ENCODE measurements around the gene RRAGA. TPM values are rescaled to one million over a fixed set of nuclear protein-coding genes. Genes with fewer than 3 reads are reported as not detected.

The RRAGA gene
- 100 to 1,000 TPM in 1 of 4 donors, 10 to 100 TPM in 3; 37.1 to 108 (median 62.5) TPM for total RNA-seq

DNA sequence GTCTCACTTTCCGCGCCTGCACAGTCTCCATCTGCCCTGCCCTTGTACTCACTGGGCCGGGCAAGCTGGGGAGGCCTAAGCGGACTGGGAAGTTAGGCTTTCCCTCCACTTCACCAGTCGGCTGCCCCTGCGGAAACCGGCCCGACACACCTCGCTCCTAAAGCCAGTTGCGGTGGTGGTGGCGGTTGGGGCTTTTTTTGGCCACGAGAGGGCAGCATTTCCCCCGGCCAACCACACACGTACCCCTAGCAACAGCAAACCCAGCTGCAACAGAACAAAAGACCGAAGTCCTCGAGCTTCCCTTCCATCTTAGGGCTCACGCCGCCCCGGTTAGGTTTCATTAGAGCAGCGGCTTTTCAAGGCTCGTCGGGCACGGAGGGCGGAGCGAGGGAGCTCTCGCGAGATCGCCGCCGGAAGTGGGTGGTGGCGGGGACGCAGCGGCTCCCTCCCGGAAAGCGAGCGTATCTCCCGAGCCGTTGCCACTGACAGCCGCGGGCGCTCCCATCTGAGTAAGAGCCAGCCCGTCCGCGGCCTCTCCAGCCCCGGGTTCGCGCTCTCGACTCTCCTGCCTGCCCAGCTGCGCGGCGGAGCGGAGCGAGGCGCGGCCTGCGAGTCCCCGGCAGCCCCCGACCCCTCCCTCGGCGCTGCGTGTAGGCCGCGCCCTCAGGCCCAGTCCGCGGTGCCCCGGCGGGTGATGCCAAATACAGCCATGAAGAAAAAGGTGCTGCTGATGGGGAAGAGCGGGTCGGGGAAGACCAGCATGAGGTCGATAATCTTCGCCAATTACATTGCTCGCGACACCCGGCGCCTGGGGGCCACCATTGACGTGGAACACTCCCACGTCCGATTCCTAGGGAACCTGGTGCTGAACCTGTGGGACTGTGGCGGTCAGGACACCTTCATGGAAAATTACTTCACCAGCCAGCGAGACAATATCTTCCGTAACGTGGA is at the start of gene RRAGA:
TSS of gene RRAGA (plus strand) at position 462 of the 951 bp plus-strand sequence. CDS start at position 695, 233 bp downstream.
- Histone ChIP-seq H3K9me3 (no peaks in the 10 kb centered on the region), H3K4me1 (peaks cover 5 to 11% of the 10 kb centered on the region in 2 donors), H3K27me3 (no peaks in the 10 kb centered on the region), H3K4me3 (peak within 1 kb of the TSS; percentile 55 to 85), H3K36me3 (no peaks in the 10 kb centered on the region), H3K27ac (peak within 1 kb of the TSS; percentile 94 to 96)
- TF ChIP-seq, protein P1, sequence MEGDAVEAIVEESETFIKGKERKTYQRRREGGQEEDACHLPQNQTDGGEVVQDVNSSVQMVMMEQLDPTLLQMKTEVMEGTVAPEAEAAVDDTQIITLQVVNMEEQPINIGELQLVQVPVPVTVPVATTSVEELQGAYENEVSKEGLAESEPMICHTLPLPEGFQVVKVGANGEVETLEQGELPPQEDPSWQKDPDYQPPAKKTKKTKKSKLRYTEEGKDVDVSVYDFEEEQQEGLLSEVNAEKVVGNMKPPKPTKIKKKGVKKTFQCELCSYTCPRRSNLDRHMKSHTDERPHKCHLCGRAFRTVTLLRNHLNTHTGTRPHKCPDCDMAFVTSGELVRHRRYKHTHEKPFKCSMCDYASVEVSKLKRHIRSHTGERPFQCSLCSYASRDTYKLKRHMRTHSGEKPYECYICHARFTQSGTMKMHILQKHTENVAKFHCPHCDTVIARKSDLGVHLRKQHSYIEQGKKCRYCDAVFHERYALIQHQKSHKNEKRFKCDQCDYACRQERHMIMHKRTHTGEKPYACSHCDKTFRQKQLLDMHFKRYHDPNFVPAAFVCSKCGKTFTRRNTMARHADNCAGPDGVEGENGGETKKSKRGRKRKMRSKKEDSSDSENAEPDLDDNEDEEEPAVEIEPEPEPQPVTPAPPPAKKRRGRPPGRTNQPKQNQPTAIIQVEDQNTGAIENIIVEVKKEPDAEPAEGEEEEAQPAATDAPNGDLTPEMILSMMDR (IDR thresholded peaks at IDR 0.05) = peak; percentile 83 to 88 (median 88)
- TF ChIP-seq POLR2A (IDR thresholded peaks at IDR 0.05) = peak; percentile 87
- DNase-seq = peak; percentile 94 to 95
- intact Hi-C loops (cut with DNase I; ENCODE audit: low total_unique reads) = no loop called here

DNA sequence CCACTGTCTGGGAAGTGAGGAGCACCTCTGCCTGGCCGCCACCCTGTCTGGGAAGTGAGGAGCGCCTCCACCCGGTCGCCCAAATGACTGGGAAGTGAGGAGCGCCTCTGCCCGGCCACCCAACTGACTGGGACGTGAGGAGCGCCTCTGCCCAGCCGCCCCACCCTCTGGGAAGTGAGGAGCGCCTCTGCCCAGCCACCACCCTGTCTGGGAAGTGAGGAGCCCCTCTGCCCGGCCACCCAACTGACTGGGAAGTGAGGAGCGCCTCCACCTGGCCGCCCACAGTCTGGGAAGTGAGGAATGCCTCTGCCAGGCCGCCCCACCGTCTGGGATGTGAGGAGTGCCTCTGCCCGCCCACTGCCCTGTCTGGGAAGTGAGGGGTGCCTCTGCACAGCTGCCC is 49.1 kb upstream of the RRAGA start:
- Histone ChIP-seq H3K27ac (no peak overlapping the region), H3K4me3 (no peak overlapping the region), H3K4me1 (no peaks in the 10 kb centered on the region), H3K9me3 (no peaks in the 10 kb centered on the region), H3K36me3 (no peaks in the 10 kb centered on the region), H3K27me3 (no peaks in the 10 kb centered on the region)
- TF ChIP-seq POLR2A (IDR thresholded peaks at IDR 0.05) = no peak
- TF ChIP-seq, protein P1 (IDR thresholded peaks at IDR 0.05) = no peak
- intact Hi-C loops (cut with DNase I; ENCODE audit: low total_unique reads) = no loop called here
- no peak for DNase-seq

GRCh38 chr9:19009391-19009965 is 39.7 kb upstream of the RRAGA start:
- peak overlapping the region in 1 of 2 donors; percentile 38 for H3K27ac ChIP-seq
- no peaks in the 10 kb centered on the region for H3K4me1 ChIP-seq
- DNase-seq = no peak
- TF ChIP-seq POLR2A (IDR thresholded peaks at IDR 0.05) = no peak
- TF ChIP-seq, protein P1 (IDR thresholded peaks at IDR 0.05) = no peak
- H3K27me3 ChIP-seq = no peaks in the 10 kb centered on the region
- no peak overlapping the region for H3K4me3 ChIP-seq
- intact Hi-C loops (cut with DNase I; ENCODE audit: low total_unique reads) = no loop called here
- H3K9me3 ChIP-seq = no peaks in the 10 kb centered on the region
- H3K36me3 ChIP-seq = no peaks in the 10 kb centered on the region

DNA sequence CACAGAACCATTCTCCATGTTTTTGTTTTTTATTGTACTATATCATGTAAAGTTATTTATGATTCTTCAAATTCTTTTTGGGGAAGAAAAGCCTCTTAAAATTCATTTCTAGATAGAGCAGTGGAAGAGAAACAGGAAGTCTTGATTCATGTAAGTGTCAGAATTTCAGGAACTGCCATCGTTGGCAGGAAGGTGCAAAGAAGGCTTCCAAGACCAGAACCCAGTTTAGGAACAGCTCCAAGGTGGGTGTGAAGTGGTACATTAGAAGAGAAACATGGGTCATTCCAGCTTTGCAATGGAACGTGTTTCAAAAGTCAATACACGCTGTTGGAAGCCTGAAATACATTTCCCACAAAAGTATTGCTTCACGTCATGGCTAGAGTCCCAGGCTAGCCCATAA is 31.0 kb upstream of the RRAGA start:
- Histone ChIP-seq H3K4me1 (no peaks in the 10 kb centered on the region), H3K27ac (no peak overlapping the region), H3K27me3 (no peaks in the 10 kb centered on the region), H3K36me3 (no peaks in the 10 kb centered on the region), H3K4me3 (no peak overlapping the region), H3K9me3 (no peaks in the 10 kb centered on the region)
- TF ChIP-seq POLR2A (IDR thresholded peaks at IDR 0.05) = no peak
- TF ChIP-seq, protein P1 (IDR thresholded peaks at IDR 0.05) = no peak
- DNase-seq = no peak
- intact Hi-C loops (cut with DNase I; ENCODE audit: low total_unique reads) = loop anchor here (10.0 kb wide), 1 partner anchor 763 kb away; no protein-coding TSS in a partner anchor

Measured in uterus (tissue), 4 donors.